DND-41 (cell line): Measurements from ENCODE around the gene SOD1.

ENCODE experiments used
- ATAC-seq: fragments of 200-7000 bp; cut with Tn5 transposase; 3 replicates; pipeline ENCODE4 v1.9.1; 2021; ENCODE audit warnings: low read depth; ENCODE audit not compliant: insufficient read depth
- DNase-seq: peaks from one replicate; pipeline ENCODE4 v3.0.0-alpha.2; 2020
- H2AFZ ChIP-seq: 2 replicates; pipeline ENCODE4 v1.6.0; 2012; ENCODE audit warnings: low read depth, low read length
- H3K27ac ChIP-seq: 2 replicates; pipeline ENCODE4 v1.5.1; 2012; ENCODE audit warnings: low read length, inconsistent platforms
- H3K27me3 ChIP-seq: fragments of 200-600 bp; sonication (generic); 2 replicates; pipeline ENCODE4 v1.6.0; 2012; ENCODE audit warnings: low read length, mild to moderate bottlenecking, inconsistent platforms; ENCODE audit not compliant: insufficient read depth, poor library complexity
- H3K36me3 ChIP-seq: 2 replicates; pipeline ENCODE4 v1.5.1; 2012; ENCODE audit warnings: low read length, inconsistent platforms; ENCODE audit not compliant: insufficient read depth
- H3K4me1 ChIP-seq: 2 replicates; pipeline ENCODE4 v1.5.1; 2012; ENCODE audit warnings: mild to moderate bottlenecking, low read length; ENCODE audit not compliant: insufficient read depth
- H3K4me2 ChIP-seq: 2 replicates; pipeline ENCODE4 v1.6.0; 2012; ENCODE audit warnings: mild to moderate bottlenecking, moderate library complexity, low read length, inconsistent platforms; ENCODE audit not compliant: insufficient read depth
- H3K4me3 ChIP-seq, 2 experiments: fragments of 200-600 bp in 1 of 2; shearing (Covaris generic) in 1 of 2; 2 replicates each; pipeline ENCODE4 v1.5.1; 2012 to 2016; ENCODE audit warnings: inconsistent platforms in 2 of 2, low read length in 2 of 2, mild to moderate bottlenecking in 2 of 2, low read depth in 1 of 2, moderate library complexity in 1 of 2
- H3K79me2 ChIP-seq: 2 replicates; pipeline ENCODE4 v1.6.0; 2012; ENCODE audit warnings: low read length, inconsistent platforms; ENCODE audit not compliant: insufficient read depth
- H3K9ac ChIP-seq: 2 replicates; pipeline ENCODE4 v1.6.0; 2012; ENCODE audit warnings: low read depth, mild to moderate bottlenecking, inconsistent platforms, low read length, moderate library complexity
- H3K9me3 ChIP-seq: 2 replicates; pipeline ENCODE4 v1.5.1; 2012; ENCODE audit warnings: low read length, moderate library complexity, mild to moderate bottlenecking, inconsistent platforms; ENCODE audit not compliant: insufficient read depth, severe bottlenecking
- H4K20me1 ChIP-seq: 2 replicates; pipeline ENCODE4 v1.6.0; 2012; ENCODE audit warnings: low read length; ENCODE audit not compliant: insufficient read depth
- CTCF ChIP-seq: IDR thresholded peaks from 2 replicates; pipeline ENCODE4 v1.5.1; 2012; ENCODE audit warnings: borderline replicate concordance, low read length, moderate library complexity, mild to moderate bottlenecking; ENCODE audit not compliant: poor library complexity, severe bottlenecking; ENCODE audit errors: extremely low read depth
- EZH2 ChIP-seq: IDR thresholded peaks from 3 replicates; pipeline ENCODE4 v1.6.1; 2012; ENCODE audit warnings: borderline replicate concordance, low read depth, mild to moderate bottlenecking, moderate library complexity, low read length, inconsistent platforms; ENCODE audit not compliant: severe bottlenecking

Gene SOD1

GRCh38 chr21:31622397-31622796 lies 37.1 kb upstream of the SOD1 start:
- H3K79me2 ChIP-seq = no peaks in the 10 kb centered on the region
- no peak overlapping the region for H3K9ac ChIP-seq
- no peak for TF ChIP-seq CTCF
- no peak for TF ChIP-seq EZH2
- H3K4me1 ChIP-seq = peaks cover 11% of the 10 kb centered on the region
- H3K27me3 ChIP-seq = no peaks in the 10 kb centered on the region
- H2AFZ ChIP-seq = peak overlapping the region; percentile 8; the same call in 1 of the 2 replicates
- peak; percentile 89 for ATAC-seq
- peak; percentile 42 for DNase-seq
- H4K20me1 ChIP-seq = no peaks in the 10 kb centered on the region
- no peaks in the 10 kb centered on the region for H3K36me3 ChIP-seq
- H3K27ac ChIP-seq = no peak overlapping the region
- H3K9me3 ChIP-seq = no peaks in the 10 kb centered on the region
- H3K4me3 ChIP-seq = no peak overlapping the region
- peak overlapping the region; percentile 0; the same call in 1 of the 2 replicates for H3K4me2 ChIP-seq

GRCh38 chr21:31623664-31624063 lies 35.8 kb upstream of the SOD1 start:
- no peak for DNase-seq

GRCh38 chr21:31624181-31624580 lies 35.3 kb upstream of the SOD1 start:
- ATAC-seq (no peak), DNase-seq (no peak)
- Histone ChIP-seq H3K4me2 (no peak overlapping the region), H3K9me3 (no peaks in the 10 kb centered on the region), H3K36me3 (no peaks in the 10 kb centered on the region), H3K27ac (no peak overlapping the region), H3K4me1 (peaks cover 11% of the 10 kb centered on the region), H2AFZ (no peak overlapping the region), H3K27me3 (no peaks in the 10 kb centered on the region), H4K20me1 (no peaks in the 10 kb centered on the region), H3K9ac (no peak overlapping the region), H3K79me2 (no peaks in the 10 kb centered on the region), H3K4me3 (no peak overlapping the region)
- TF ChIP-seq EZH2 (no peak), CTCF (no peak)

More at GRCh38 chr21:31623664-31624063, 35.8 kb upstream of the SOD1 start:
- no peak overlapping the region for H3K4me3 ChIP-seq
- H3K79me2 ChIP-seq = no peaks in the 10 kb centered on the region
- no peaks in the 10 kb centered on the region for H4K20me1 ChIP-seq
- peaks cover 11% of the 10 kb centered on the region for H3K4me1 ChIP-seq
- no peak overlapping the region for H3K4me2 ChIP-seq
- TF ChIP-seq EZH2 = no peak
- peak; percentile 32 for TF ChIP-seq CTCF
- H3K27me3 ChIP-seq = no peaks in the 10 kb centered on the region
- no peak overlapping the region for H3K9ac ChIP-seq
- 0 out of 3 replicates have a peak, but pooled peaks have one; percentile 35 for ATAC-seq
- no peak overlapping the region for H3K27ac ChIP-seq
- no peaks in the 10 kb centered on the region for H3K36me3 ChIP-seq
- no peaks in the 10 kb centered on the region for H3K9me3 ChIP-seq
- H2AFZ ChIP-seq = no peak overlapping the region
